CMK (cell line): ENCODE measurements around the gene STPG3.

Source experiments
- DNase-seq: peaks from one replicate; pipeline ENCODE4 v3.0.0-alpha.2; 2010; ENCODE audit warnings: low read depth

STPG3 gene

DNA sequence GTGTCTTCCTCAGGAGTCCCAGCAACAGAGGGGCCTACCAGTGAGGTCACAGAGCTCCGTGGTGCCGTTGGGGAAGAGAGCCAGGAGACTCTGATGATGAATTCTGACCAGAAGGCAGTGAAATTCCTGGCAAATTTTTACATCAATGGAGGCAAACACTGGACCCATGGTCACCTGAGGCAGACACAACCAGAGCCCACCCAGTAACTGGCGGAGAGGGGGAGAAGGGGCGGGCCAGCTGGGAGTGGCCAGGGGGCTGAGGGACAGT is at the start of gene STPG3:
STPG3 (plus strand) TSS at position 93 of the 268 bp plus-strand sequence; CDS start at position 94, 1 bp downstream.
- no peak for DNase-seq

DNA sequence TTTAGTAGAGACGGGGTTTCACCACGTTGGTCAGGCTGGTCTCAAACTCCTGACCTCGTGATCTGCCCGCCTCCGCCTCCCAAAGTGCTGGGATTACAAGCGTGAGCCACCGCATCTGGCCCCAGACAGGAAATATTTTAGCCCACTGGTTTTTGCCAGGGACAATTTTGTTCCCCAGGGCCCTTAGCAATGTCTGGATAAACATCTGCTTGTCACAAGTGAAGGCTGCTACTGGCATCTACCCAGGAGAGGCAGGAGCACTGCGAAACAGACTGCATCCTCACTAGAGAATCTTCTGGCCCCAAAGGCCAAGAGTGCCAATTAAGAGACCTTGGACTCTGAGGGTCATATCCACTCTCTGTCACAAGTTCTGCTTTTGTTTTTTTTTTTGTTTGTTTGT is 48.1 kb upstream of the STPG3 start:
- no peak for DNase-seq

DNA sequence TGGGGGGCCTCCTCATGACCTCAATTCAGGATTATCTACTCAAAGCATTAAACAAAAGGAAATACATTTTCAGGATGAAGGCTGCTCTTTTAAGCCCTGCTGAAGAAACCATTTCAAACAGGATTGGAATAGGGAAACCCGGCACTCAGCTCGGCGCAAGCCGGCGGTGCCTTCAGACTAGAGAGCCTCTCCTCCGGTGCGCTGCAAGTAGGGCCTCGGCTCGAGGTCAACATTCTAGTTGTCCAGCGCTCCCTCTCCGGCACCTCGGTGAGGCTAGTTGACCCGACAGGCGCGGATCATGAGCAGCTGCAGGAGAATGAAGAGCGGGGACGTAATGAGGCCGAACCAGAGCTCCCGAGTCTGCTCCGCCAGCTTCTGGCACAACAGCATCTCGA is 46.4 kb upstream of the STPG3 start:
- DNase-seq = no peak

DNA sequence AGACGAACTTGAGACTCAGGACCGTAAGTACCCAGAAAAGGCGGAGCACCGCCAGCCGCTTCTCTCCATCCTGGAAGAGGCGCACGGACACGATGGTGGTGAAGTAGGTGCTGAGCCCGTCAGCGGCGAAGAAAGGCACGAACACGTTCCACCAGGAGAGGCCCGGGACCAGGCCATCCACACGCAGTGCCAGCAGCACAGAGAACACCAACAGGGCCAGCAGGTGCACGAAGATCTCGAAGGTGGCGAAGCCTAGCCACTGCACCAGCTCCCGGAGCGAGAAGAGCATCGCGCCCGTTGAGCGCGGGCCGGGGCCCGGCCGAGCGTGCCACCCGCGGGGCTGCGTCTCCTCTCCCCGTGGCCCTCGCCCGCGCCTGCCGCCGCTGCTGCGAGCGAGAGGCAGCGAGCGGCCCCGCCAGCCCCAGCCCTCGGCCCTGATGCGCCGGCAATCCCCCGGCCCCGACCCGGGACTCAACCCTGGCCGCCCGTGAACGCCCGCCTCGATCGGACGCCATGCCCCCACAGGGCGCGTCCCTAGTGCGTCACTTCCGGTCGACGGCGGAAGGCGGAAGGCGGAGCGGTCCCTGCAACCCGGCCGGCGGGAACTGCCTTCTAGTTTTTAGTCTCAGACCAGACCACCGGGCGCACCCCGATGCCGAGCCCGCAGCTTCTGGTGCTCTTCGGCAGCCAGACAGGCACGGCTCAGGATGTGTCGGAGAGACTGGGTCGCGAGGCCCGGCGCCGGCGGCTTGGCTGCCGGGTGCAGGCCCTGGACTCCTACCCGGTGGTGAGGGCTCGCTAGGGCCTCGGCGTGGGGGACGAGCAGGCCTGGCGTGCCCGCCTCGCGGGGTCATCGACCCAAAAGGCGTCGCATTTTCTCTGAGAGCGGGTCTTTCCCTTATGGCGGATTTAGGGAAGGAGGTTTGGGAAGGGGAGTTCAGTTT is 45.7 kb upstream of the STPG3 start, which contains the start of the genes NDOR1 and TMEM203:
NDOR1 (plus strand) TSS at position 575 of the 944 bp plus-strand sequence; CDS start at position 653, 78 bp downstream.
TMEM203 (minus strand) TSS at position 523 of the 944 bp plus-strand sequence; CDS start at position 289, 234 bp downstream.
- peak; percentile 66 for DNase-seq

DNA sequence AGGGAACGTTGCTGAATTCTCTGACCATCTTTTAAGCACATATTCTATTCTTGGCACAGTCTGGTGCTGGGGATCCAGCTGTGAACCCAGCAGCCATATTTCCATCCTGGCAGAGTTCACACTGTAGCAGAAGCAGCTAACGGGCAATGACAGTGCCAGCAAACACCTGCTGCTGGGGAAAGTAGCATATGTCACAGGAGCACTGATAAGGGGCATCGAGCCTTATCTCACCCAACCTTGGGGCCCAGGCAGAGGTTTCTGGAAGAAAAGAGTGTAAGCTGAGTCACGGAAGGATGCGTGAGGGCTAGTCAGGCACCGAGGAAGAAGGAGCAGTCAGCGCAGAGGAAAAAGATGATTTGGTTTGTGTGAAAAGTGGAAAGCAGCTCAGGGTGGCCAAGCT is 44.5 kb upstream of the STPG3 start:
- no peak for DNase-seq

DNA sequence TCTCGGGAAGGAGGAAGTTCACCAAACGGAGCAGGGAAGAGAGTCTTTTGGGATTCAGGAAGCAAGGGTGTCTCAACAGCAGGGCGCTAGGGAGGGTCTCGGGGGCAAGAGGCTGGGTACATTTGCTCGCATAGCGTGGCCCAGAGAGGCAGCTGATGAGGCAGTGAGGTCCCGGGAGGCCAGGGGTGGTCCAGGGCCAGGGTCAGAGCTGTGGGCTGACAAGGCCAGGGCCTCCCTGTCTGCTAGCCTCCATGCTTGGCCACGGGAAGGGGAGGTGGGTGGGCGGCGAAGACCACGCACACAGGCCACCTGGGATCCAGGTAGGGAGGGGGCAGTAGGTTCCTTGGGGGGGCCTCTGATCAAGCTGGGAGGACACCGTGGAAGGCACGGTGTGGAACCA is 39.6 kb upstream of the STPG3 start:
- DNase-seq = no peak

DNA sequence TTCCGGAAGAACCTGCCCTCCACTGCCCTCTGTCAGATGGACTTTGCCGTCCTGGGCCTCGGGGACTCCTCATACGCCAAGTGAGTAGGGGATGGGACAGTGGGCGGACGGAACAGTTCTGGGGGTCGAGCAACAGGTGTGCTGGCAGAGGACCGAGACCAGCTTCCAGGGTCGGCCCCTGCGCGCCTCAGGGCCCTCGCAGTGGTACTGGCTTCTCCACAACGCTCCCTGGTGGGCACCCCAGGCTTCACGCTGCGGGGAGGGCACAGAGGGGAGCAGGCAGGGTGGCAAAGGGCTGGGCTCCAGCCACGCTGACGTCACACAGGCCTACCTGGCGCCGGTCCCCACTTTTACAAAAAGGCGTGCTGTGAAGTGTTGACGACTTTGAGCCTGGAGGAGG is 38.6 kb upstream of the STPG3 start:
- no peak for DNase-seq

DNA sequence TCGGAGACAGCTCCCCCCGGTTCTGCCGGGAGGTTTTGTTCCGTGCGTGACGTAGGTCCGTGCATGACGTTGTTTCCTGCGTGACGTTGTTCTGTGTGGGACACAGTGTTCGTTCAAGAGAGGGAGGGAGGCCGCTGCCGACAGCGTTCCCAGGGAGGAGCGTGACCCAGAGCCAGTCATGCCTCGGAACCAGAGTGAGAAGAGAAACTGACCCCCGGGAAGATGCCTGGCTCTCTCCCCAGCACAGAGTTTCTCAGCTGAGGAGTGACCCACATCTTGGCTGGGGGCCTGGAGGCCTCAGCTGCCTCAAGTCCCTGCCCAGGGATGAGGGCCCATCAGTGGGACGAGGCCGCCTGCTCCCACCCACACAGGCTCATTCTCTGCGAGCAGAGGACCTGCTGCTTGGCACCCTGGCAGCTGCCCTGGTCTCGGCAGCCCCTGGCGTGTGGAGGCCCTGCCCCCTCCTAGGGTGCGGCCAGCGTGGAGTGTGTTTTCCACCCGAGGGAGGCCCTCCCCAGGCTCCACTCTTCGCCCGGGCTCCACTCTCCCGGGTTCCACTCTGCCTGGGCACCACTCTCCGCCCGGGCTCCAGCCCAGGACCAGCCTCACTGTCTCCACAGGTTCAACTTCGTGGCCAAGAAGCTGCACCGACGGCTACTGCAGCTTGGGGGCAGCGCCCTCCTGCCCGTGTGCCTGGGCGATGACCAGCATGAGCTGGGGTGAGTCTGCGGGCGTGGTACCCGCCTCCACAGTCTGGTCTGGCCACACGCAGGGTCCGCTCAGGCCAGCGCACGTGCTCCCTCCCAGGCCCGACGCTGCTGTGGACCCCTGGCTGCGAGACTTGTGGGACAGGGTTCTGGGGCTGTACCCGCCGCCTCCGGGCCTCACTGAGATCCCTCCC is 37.7 kb upstream of the STPG3 start:
- DNase-seq = no peak

DNA sequence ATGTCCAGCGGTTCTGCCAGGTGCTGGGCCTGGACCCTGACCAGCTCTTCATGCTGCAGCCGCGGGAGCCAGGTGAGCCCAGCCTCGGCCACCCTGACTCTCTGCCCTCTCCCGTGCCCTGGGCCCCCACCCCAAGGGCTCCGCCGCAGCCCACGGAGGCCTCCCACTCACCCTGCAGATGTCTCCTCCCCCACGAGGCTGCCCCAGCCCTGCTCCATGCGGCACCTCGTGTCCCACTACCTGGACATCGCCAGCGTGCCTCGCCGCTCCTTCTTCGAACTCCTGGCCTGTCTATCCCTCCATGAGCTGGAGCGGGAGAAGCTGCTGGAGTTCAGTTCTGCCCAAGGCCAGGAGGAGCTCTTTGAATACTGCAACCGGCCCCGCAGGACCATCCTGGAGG is 36.5 kb upstream of the STPG3 start:
- DNase-seq = no peak

DNA sequence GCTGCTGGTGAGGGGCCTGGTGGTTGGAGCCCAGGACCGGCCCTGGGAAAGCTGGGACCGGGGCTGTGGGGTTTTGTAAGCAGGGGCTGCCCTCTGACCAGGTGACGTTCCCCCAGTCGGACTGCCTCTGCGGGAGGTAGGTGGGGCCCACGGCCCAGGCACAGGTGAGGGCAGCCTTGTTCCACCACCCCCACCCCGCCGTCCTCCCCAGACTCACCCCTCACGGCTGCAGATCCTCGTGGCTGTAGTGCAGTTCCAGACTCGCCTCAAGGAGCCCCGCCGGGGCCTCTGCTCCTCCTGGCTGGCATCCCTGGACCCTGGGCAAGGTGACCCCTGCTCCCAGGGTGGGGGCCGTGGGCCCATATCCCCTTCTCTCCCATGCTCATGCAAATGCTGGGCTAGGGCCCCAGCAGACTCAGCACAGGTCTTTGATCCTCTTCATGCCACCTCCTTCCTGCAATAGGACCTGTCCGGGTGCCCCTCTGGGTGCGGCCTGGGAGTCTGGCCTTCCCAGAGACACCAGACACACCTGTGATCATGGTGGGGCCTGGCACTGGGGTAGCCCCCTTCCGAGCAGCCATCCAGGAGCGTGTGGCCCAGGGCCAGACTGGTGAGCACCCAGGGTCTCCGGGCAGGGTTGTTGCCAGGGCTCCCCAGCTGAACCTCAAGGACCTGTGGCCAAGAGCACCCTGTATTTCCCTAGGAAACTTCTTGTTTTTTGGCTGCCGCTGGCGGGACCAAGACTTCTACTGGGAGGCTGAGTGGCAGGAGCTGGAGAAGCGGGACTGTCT is 35.7 kb upstream of the STPG3 start:
- no peak for DNase-seq

DNA sequence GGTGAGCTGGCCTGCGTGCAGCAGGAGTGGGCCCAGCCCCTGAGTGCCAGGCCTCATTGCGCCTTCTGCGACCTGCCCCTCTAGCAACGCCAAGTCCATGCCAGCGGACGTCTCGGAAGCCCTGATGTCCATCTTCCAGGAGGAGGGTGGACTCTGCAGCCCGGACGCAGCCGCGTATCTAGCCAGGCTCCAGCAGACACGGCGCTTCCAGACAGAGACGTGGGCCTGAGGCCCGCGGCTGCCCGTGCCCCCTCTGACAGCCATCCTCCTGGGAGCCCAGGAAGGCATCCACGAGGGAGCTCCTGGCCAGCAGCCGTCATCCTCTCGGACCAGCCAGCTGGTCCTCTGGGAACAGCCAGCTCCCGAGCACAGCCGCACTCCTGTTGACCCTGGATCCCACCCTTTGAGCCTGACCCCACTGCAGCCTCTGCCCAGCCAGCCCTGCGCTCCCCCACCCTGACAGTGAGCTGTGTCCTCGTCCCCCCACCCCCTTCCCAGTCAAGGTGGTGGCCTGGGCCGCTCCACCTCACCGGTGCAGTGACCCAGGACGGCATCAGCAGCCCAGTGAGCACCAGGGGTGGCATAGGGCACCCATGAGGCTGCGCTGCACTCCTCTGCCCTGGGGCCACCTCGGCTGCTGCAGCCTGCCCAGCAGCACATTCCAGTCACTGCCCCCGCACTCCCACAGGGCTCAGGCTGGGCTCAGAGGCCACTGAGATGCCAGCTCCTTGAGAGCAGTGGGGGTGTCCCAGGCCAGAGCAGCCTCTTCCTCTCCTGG is 34.7 kb upstream of the STPG3 start:
- DNase-seq = no peak

DNA sequence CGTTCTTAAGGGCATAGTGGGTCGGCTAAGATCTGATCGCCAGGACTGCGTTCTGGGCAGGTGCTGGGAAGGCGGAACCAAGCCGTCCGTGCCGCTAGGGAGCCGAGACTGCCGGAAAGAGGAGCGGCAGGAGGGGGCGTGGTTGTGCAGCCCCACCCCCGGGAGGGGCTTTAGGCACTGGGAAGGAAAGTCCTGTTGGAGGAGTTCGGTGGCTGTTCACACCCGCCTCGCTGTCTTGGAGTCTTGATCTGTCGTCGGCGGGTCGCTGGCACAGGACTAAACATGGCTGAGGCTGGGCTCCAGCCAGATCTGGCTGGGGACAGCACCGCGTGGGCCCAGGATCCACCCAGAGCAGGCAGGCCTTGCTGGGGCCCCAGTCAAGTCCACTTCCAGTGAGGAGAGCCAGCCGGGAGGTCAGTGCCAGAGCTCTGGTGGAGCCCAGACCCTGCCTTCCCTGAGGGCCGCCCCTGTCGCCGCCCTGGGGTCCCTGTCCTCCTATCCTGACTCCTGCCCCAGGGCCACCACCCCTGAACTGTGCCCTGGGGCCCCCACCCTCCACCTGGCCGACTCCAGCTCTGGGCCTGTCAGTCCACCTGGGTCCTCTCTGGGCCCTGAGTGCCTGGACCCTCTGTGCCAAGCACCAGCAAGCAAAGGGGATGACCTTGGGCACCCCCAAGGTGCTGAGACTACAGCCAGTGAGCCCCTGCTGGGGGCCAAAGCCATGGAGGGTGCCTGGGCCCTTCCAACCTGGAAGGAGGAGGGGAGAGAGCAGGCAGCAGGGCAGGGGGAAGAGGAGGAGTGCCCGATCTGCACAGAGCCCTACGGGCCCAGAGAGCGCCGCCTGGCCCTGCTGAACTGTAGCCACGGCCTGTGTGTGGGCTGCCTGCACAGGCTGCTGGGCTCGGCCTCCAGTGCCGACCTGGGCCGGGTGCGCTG is 33.5 kb upstream of the STPG3 start:
- no peak for DNase-seq

DNA sequence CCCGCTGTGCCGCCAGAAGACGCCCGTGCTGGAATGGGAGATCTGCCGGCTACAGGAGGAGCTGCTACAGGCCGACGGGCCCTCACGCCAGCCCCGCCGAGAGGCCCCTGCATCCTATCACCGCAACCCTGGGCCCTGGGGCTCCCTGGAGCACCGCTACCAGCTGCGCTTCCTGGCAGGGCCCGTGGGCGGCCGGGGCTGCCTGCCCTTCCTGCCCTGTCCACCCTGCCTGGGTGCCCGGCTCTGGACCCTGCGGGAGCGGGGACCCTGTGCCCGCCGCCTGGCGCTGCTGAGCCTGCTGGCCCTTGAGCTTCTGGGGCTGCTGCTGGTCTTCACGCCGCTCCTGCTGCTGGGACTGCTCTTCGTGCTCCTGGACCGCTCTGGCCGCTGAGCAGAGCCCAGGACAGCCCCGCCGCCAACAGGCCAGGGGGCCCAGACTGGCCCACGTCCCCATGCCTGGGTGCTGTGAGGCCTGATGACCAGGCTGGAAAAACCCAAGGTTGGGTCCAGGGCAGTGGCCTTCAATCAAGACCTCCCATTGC is 32.8 kb upstream of the STPG3 start:
- no peak for DNase-seq

DNA sequence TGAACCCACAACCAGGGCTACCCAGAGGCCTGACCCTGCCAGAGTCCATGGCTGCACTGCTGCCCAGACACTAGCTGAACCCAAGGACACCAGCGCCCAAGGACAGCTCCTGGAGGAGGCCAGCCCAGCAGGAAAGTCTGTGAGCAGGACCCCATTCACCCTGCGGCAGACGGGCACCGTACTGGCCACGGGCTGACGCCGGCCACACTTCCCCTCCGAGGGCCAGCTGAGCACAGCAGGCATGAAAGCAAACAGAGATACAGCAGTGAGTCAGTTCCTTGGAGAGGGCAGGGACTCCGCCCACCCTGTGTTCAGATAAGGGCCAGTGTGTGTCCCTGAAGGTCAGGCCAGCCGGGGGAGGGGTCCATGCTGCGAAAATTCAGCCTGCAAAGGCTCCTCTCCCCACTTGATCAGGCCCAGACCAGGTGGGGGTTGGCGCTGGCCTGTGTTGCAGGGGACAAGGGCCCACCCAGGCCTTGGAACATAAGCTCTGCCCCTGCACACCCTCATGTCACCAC is 32.3 kb upstream of the STPG3 start:
- no peak for DNase-seq

DNA sequence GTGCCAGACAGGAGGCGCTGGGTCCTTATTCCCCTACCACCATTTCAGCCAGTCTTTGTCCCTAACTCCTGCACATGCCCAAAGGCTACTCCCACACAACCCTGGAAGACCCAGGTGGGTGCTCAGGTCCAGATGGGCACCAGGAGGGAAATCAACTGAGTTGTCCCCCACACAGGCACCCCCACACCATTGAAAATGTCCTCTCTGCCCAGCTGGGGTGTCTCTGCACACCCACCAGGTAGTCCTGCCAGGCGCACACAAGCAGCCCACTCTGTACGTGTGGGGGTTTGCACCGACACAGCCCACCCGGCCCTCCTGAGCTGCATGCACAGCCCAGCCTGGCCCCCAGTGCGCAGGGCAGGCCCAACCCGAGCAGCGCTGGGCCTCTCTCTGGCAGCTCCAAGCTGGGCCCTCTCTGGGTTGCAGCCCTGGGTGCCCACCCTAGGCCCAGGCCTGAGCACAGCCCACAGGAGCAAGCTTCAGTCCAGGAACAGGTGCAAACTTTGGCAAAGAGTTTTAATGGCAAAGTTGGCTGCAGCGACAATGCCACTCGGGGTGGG is 31.2 kb upstream of the STPG3 start:
- no peak for DNase-seq

DNA sequence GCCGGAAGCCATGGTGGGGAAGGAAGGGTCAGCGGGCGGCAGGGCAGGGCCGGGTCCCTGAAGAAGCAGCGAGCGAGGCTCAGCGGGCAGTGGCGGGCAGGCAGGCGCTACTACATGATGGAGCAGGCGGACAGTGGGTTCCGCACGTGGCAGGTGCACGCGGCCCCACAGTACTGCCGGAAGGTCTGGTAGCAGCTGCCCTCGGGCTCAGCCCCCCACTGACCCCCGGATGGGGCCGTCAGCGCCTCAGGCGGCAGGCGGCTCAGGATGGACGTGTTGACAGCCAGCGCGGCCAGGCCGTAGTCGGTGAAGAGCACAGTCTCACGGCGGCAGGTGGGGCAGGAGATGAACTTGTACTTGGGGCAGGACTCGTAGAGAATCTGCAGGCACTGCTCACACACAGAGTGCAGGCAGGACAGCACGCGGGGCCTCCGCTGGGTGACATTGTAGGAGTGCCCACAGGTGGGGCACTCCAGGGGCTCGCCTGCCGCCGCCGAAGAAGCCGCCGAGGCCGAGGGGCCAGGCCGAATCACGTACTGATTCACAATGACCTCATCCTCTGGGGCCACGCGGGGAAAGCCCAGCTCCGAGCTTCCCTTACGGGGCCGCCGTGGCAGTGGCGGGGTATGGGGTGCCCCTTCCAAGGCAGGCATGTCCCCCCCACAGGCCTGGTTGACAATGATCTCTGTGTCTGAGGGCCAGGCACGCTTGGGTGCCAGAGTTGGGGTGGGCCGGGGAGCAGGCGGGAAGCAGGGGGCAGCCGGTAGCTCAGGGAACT is 30.6 kb upstream of the STPG3 start:
- DNase-seq = no peak

DNA sequence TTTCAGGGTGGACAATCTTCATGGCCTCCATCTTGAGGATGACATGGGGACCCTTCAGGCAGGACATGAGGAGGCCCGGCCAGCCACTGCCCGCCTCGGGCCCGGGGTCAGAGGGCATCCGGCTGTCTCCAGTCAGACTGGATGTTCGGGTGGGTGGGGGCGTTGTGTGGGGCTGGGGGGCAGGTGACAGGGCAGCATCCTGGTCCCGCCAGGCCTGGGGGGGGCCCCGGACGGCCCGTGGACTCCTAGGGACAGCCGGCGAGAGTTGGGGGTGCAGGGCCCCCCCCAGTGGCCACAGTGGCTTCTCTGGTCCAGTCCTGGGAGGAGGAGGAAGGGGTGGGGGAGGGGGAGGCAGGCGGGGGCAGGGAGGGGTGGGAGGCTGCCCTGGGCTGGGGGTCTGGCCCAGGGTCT is 30.0 kb upstream of the STPG3 start:
- no peak for DNase-seq

DNA sequence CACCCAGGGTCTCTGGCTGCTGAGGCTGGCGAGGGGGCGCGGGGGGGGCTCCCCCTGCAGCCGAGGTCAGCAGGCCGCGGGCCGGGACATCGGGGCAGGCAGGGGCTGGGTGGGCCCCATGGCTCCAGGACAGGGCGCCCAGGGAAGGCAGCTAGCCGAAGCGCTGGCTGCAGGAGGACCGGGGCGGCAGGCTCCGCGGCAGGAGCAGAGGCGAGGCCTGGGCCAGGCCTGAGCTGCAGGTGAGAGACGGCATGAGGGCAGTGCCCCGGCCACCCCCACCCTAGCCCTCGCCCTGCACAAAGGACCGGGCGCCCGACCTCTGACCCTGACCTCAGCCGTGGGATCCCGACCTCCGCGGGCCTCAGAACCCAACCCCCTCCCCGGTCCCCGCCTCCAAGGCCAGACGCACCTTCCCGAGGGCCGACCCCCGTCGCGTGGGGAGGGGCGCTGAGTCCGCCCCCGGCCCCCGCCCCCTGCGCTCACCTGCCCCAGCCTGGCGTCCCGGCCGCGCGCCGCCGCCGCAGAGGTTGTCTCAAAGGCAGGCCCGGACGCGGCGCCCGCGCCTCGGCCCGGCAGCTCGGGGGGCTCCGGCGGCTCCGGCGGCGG is 29.5 kb upstream of the STPG3 start:
- DNase-seq = no peak
